Esophagus muscularis mucosa (tissue), 4 donors: Measurements from ENCODE around the gene PPP6R3. TPM values are rescaled to one million over a fixed set of nuclear protein-coding genes. Genes with fewer than 3 reads are reported as not detected.

Source experiments
- DNase-seq: peaks from one replicate; pipeline ENCODE4 v3.0.0-alpha.2; 2017; ENCODE audit errors: extremely low spot score
- H3K27ac ChIP-seq, 4 donors: fragments of 200-600 bp; sonication (generic); replicated peaks in 1 of 4; 1 replicate in 3 of 4; 2 replicates in 1 of 4; pipeline ENCODE4 v1.5.1; 2016 to 2019; ENCODE audit warnings: mild to moderate bottlenecking in 1 of 4
- H3K27me3 ChIP-seq, 4 donors: fragments of 200-600 bp; sonication (generic); one replicate each; pipeline versions ENCODE4 v1.5.1 to v1.6.0; 2016 to 2019
- H3K36me3 ChIP-seq, 4 donors: fragments of 200-600 bp; sonication (generic); one replicate each; pipeline ENCODE4 v1.5.1; 2016 to 2019
- H3K4me1 ChIP-seq, 4 donors: fragments of 200-600 bp; sonication (generic); one replicate each; pipeline ENCODE4 v1.5.1; 2016 to 2019
- H3K4me3 ChIP-seq, 4 donors: fragments of 200-600 bp; sonication (generic); 1 replicate in 2 of 4; 2 replicates in 2 of 4; pipeline ENCODE4 v1.5.1; 2016 to 2019; ENCODE audit warnings: mild to moderate bottlenecking in 4 of 4, moderate library complexity in 1 of 4
- H3K9me3 ChIP-seq, 4 donors: fragments of 200-600 bp; sonication (generic); 1 replicate in 3 of 4; 2 replicates in 1 of 4; pipeline ENCODE4 v1.5.1; 2016 to 2019
- EP300 ChIP-seq: sonication (generic); formaldehyde crosslinking; IDR thresholded peaks from one replicate; pipeline ENCODE4 v1.6.1; 2017; ENCODE audit warnings: antibody characterized with exemption
- POLR2A ChIP-seq: fragments of 450-650 bp; IDR thresholded peaks from one replicate; pipeline ENCODE4 v1.6.1; 2017; ENCODE audit warnings: antibody characterized with exemption, moderate library complexity, mild to moderate bottlenecking, low read depth
- POLR2AphosphoS5 ChIP-seq, 2 donors: sonication (generic); formaldehyde crosslinking; IDR thresholded peaks; one replicate each; pipeline ENCODE4 v1.6.1; 2017; ENCODE audit warnings: antibody characterized with exemption in 2 of 2
- WGBS: methylation state at CpG from one replicate; pipeline ENCODE4 v1.1.5; 2018; 5-methylcytosine and 5-hydroxymethylcytosine counted together
- intact Hi-C: fragments of 100-400 bp; cut with DNase I; formaldehyde crosslinking; loops from one replicate; pipeline ENCODE4 v1.15.1; 2023
- total RNA-seq, 4 donors: library from RNA; depleted of rRNA; stranded (reverse); fragments of >200 nt; gene quantifications; one replicate each; pipeline versions ENCODE4 v1.1.0 to v1.2.1, GENCODE V29; 2016
- TF ChIP-seq, protein P1 (sequence below), 3 experiments: fragments of 200-600 bp in 2 of 3; fragments of 450-650 bp in 1 of 3; sonication (generic) in 2 of 3; IDR thresholded peaks; one replicate each; pipeline ENCODE4 v1.5.1; 2017 to 2019; ENCODE audit warnings: antibody characterized with exemption in 3 of 3, mild to moderate bottlenecking in 2 of 3, moderate library complexity in 1 of 3

The PPP6R3 gene
- total RNA-seq, 4 donors from 2014 or later: 106 to 132 (median 116) TPM

GRCh38 chr11:68551223-68551622 is 90.7 kb downstream of the PPP6R3 start:
- TF ChIP-seq EP300 (no peak), POLR2A (no peak), POLR2AphosphoS5 (IDR thresholded peaks at IDR 0.05) (no peak)
- TF ChIP-seq, protein P1, sequence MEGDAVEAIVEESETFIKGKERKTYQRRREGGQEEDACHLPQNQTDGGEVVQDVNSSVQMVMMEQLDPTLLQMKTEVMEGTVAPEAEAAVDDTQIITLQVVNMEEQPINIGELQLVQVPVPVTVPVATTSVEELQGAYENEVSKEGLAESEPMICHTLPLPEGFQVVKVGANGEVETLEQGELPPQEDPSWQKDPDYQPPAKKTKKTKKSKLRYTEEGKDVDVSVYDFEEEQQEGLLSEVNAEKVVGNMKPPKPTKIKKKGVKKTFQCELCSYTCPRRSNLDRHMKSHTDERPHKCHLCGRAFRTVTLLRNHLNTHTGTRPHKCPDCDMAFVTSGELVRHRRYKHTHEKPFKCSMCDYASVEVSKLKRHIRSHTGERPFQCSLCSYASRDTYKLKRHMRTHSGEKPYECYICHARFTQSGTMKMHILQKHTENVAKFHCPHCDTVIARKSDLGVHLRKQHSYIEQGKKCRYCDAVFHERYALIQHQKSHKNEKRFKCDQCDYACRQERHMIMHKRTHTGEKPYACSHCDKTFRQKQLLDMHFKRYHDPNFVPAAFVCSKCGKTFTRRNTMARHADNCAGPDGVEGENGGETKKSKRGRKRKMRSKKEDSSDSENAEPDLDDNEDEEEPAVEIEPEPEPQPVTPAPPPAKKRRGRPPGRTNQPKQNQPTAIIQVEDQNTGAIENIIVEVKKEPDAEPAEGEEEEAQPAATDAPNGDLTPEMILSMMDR (IDR thresholded peaks at IDR 0.05): no peak
- DNase-seq: no peak
- Histone ChIP-seq H3K36me3 (peaks cover 4 to 68% (median 58%) of the 10 kb centered on the region in 4 donors), H3K27me3 (no peaks in the 10 kb centered on the region), H3K4me3 (no peak overlapping the region), H3K4me1 (peaks cover 32 to 46% (median 40%) of the 10 kb centered on the region in 4 donors), H3K9me3 (no peaks in the 10 kb centered on the region), H3K27ac (no peak overlapping the region)
- intact Hi-C loops: no loop called here
- 68% methylated on average over 7 of the region's 7 CpGs for WGBS

- DNase-seq: no peak
- peaks cover 26 to 40% (median 35%) of the 10 kb centered on the region in 4 donors for H3K4me1 ChIP-seq
- no peaks in the 10 kb centered on the region for H3K27me3 ChIP-seq
- H3K27ac ChIP-seq: no peak overlapping the region
- H3K36me3 ChIP-seq: peaks cover 4 to 64% (median 55%) of the 10 kb centered on the region in 4 donors
- H3K9me3 ChIP-seq: no peaks in the 10 kb centered on the region
- TF ChIP-seq EP300: no peak
- no peak for TF ChIP-seq POLR2A
- TF ChIP-seq, protein P1 (IDR thresholded peaks at IDR 0.05): no peak
- TF ChIP-seq POLR2AphosphoS5 (IDR thresholded peaks at IDR 0.05): no peak
- H3K4me3 ChIP-seq: no peak overlapping the region
- WGBS: 94% methylated on average over 3 of the region's 3 CpGs
- intact Hi-C loops: no loop called here
These were observed 91.2 kb downstream of the PPP6R3 start for GRCh38 chr11:68551777-68552176.

GRCh38 chr11:68552542-68552941 is 92.0 kb downstream of the PPP6R3 start:
- no peak overlapping the region for H3K4me3 ChIP-seq
- H3K27ac ChIP-seq: no peak overlapping the region
- DNase-seq: no peak
- intact Hi-C loops: no loop called here
- TF ChIP-seq POLR2AphosphoS5 (IDR thresholded peaks at IDR 0.05) (no peak), EP300 (no peak), POLR2A (no peak)
- TF ChIP-seq, protein P1 (IDR thresholded peaks at IDR 0.05): no peak
- H3K4me1 ChIP-seq: peaks cover 26 to 35% (median 33%) of the 10 kb centered on the region in 4 donors
- H3K27me3 ChIP-seq: no peaks in the 10 kb centered on the region
- peaks cover 4 to 71% (median 61%) of the 10 kb centered on the region in 4 donors for H3K36me3 ChIP-seq
- WGBS: 81% methylated on average over 2 of the region's 2 CpGs
- H3K9me3 ChIP-seq: no peaks in the 10 kb centered on the region

DNA sequence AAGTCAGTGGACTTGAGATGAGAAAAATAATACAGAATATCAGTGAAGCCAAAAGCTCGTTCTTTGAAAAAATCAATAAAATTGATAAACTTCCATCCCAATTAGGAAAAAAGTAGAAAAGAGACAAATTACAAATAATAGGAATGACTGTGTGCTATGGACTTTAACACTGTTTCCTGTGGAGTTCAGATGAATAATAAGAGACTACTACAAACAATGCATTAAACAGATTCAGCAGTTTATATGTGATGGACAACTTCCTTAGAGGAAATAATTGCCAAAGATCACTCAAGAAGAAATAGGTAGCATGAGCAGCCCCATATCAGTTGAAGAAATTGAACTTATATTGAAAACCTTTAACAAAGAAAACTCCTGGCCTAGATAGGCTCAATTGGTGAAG is 99.7 kb downstream of the PPP6R3 start:
- TF ChIP-seq, protein P1 (IDR thresholded peaks at IDR 0.05): no peak
- TF ChIP-seq EP300 (no peak), POLR2AphosphoS5 (IDR thresholded peaks at IDR 0.05) (no peak), POLR2A (no peak)
- intact Hi-C loops: no loop called here
- WGBS: 91% methylated on average over 1 of the region's 1 CpG

DNA sequence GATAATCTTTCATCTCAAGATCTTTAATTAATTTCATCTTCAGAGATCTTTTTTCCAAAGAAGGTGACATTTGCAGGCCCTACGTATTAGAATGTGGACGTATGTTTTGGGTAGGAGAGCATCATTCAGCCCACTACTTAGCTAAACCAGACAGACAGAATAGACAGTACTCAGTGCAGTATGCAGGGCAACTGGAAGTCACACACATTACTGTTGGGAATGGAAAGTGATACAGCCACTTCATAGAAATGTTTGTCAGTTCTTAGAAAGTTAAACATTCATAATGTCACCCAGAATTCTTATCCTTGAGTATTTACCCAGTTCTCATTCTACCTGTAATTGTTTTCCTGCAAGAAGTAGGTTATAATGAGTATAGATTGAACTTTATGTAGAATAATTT is 102.9 kb downstream of the PPP6R3 start:
- Histone ChIP-seq H3K4me3 (no peak overlapping the region), H3K9me3 (no peaks in the 10 kb centered on the region), H3K27me3 (no peaks in the 10 kb centered on the region), H3K4me1 (peaks cover 0 to 5% (median 0%) of the 10 kb centered on the region in 4 donors), H3K27ac (no peak overlapping the region), H3K36me3 (peaks cover 4 to 93% (median 62%) of the 10 kb centered on the region in 4 donors)
- TF ChIP-seq POLR2AphosphoS5 (IDR thresholded peaks at IDR 0.05) (no peak), POLR2A (no peak), EP300 (no peak)
- TF ChIP-seq, protein P1 (IDR thresholded peaks at IDR 0.05): no peak
- no peak for DNase-seq
- intact Hi-C loops: no loop called here
- 95% methylated on average over 2 of the region's 2 CpGs for WGBS

More for the DNA sequence above, 99.7 kb downstream of the PPP6R3 start:
- Histone ChIP-seq H3K27me3 (no peaks in the 10 kb centered on the region), H3K36me3 (peaks cover 0 to 75% (median 50%) of the 10 kb centered on the region in 4 donors), H3K9me3 (no peaks in the 10 kb centered on the region), H3K27ac (no peak overlapping the region), H3K4me1 (no peaks in the 10 kb centered on the region), H3K4me3 (no peak overlapping the region)
- DNase-seq: no peak
